ENCODE results near the gene EPN2.

GRCh38 chr17:19362277-19363113 is 125.3 kb downstream of the EPN2 start, which contains the start of gene B9D1:
- peak; percentile 97 to 100 (median 100) for TF ChIP-seq CTCF (IDR thresholded peaks at IDR 0.05)
- TF ChIP-seq POLR2A (IDR thresholded peaks at IDR 0.05): peak; percentile 44 to 48

Data from adrenal gland (tissue), 5 donors.